Tongue (tissue), 2 donors: ENCODE results near the gene TUBA3E. TPM values are rescaled to one million over a fixed set of nuclear protein-coding genes. Genes with fewer than 3 reads are reported as not detected.
"Not testable (repeated sequence)": the region's sequence is repeated elsewhere in the genome, so short reads cannot be mapped to it uniquely, and the experiment has no call there.

Experiments used
- DNase-seq: peaks from one replicate; pipeline ENCODE4 v3.0.0-alpha.2; 2015
- total RNA-seq: library from RNA; depleted of rRNA; stranded (reverse); fragments of >200 nt; gene quantifications from one replicate; pipeline ENCODE4 v1.2.3, GENCODE V29; 2014

The TUBA3E gene
- total RNA-seq, 1 donor from 2014 or later: not detected

DNA sequence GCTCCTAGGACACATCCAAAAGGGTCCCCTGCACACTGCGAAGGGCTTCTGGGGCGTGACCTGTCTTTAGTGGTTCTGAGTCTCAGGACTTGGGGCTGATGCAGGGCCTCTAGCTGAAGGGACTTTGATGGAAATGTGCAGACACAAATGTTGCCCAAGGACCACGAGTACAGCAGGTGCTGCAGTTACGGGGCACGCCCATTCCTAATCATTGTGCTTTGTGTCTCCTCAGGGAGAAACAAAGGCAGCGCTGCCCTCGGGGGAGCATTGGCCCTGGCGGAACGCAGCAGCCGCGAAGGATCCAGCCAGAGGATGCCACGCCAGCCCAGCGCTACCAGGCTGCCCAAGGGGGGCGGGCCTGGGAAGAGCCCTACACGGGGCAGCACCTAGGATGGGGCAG lies 8.0 kb downstream of the TUBA3E start:
- no peak for DNase-seq

DNA sequence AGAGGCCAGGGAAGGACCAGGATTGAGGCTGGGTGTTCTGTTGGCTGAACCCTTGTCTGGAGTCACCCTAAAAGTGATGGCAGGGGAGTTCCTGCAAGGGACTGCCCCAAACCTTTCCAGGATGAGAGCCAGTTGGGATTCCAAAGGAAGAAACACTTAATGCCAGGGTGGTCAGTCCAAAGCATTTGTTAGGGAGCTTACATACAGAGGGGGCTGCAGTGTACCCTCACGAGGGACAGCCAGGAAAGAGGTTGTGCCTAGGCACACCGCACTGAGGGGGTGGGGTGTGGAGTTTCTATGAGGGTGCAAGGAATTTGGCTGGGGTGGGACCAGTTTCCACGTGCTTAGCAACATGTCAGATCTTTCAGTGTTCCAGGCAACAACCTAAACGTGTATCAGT lies 9.3 kb downstream of the TUBA3E start:
- not testable (repeated sequence) for DNase-seq

DNA sequence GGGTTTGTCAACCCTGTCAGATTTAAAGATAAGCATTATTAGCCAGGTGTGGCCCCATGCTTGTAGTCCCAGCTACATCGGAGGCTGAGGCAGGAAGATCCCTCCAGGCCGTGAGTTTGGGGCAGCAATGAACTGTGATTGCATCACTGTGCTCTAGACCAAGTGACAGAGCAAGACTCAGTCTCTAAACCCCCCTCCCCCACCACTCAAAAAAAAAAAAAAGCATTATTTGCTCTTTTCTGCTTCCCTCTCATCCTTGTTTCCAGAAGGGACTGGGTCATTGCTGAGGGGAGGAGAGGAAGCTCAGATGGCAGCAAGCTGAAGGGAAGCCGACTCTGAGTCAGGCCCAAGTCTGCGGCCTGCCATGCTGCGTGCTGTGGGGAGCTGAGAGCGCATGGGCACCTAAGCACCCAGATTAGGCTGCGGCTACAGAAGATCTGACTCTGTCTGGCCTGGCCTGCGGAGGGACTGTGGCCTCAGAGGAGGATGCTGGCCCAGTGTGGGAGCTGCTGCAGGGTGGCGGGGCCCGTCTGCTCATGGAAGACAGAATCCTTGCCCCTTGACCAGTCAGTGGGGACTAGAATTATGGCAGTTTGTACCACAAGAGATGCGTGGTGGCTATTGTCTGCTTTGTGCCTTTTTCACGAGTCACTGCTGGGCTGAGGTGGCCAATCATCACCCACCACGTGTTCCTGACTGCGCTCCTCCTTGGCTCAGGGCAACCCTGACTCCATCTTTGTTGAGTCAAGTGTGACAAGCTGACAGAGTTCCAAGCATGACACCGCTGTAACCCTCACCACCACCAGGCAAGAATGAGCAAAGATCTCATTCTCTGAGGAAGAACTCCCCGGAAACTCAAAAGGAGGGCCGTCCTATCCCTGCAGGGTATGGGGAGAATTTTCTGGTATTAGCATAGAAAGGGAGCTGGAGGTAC lies 10.1 kb downstream of the TUBA3E start:
- DNase-seq: not testable (repeated sequence)

DNA sequence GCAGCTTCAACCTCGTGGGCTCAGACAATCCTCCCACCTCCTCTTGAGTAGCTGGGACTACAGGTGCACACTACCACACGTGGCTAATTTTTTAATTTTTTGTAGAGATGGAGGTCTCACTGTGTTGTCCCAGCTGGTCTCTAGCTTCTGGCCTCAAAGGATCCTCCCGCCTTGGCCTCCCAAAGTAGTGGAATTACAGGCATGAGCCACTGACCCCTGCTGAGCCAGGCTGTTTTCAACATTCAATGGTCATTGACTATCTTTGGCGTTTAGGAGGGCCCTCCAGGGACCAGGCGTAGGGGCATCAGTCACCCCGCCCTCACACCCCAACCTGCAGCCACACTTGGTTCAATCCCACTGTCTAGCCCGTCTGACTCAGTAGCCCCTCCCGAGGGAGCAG lies 11.0 kb downstream of the TUBA3E start:
- DNase-seq: no peak

DNA sequence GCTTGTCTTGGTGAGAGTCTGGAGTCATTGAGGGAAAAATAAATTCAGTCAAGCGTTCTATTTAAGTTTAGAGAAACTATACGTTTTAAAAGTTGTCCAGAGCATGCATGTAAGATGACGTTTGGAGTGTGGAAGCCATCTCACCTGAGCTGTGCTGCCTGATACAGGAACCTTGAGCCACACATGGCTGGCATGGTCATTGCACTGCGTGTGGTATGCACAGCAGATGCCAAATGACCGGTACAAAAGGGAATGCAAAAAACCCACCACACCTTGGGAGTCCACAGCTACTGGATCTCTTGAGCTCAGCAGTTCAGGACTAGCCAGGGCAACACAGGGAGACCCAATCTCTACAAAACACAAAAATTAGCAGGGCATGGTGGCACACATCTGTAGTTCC lies 11.8 kb downstream of the TUBA3E start:
- no peak for DNase-seq

DNA sequence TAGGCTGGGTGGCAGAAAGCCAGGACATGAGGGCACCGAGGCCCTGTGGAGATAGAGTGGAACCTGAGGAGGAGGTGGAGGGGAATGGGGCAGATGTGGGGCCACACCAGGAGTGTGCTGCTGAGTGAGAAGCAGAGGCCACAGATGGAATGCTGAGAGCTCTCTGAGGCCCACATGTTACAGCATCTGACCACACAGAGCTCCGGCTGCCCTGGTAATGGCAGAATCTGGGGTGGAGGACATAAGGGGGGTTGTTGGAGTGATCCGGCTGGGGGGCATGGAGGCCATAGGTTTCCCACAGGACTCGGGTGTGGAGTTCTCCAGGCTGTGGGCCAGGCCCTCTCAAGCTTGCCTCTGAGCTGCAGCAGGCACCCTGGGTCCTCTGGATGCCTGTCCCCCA lies 12.3 kb downstream of the TUBA3E start:
- no peak for DNase-seq

DNA sequence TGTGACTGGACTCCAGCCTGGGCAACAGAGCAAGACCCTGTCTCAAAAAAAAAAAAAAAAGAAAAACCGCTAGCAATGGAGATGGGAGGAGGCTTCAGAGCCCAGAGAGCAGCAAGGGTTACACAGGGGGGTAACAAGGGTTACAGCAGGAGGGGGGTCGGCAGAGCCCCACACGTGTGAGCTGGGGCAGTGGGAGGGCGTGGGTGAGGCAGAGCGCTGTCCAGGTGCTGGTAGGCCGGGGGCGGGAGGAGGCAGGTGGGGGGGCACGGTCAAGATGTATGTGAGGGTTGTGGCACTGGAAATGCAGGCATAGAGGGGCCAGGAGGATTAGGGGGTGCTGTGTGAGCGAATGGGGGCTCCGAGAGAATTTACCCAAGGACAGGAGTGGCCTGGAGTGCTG lies 12.8 kb downstream of the TUBA3E start:
- no peak for DNase-seq

DNA sequence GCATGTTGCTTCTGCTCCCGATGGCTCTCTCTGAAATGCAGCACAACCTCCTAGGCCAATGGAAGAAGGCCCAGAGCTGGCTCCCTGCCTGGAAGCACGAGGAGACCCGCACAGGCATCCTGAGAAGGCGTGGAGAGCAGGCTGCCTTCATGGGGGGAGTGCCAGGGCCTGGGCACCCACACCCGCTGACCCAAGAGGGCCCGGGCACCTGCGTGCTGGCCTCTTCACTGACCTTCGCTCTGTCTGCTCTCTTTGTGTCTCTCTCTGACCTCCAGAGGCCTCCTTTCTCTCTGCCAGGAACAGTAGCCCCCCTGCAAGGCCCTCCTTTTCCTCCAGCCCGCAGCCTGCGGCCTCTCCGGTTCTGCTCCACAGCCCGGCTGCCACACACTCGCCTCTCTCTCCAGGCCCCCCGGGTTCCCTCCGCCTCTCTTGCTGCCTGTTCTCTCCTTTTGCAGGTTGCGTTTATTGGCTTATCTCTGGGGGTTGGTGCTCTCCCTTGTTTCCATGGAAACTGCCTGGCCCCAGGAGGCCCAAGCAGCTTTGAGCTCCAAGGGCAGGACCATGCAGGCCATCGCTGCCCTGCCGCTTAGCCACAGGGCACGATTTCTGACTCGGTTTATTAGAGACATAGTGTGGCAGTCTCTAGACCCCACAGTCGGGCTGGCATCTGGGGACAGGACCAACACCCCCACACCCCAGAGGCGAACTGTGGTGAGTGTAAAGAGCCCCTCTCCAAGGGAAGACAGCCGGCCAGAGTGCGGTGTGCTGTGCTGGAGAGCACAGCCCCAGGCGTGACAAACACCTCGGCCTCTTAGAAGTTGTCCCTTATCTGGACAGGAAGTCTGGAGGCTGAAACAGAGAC lies 14.5 kb downstream of the TUBA3E start:
- peak; percentile 44 for DNase-seq

DNA sequence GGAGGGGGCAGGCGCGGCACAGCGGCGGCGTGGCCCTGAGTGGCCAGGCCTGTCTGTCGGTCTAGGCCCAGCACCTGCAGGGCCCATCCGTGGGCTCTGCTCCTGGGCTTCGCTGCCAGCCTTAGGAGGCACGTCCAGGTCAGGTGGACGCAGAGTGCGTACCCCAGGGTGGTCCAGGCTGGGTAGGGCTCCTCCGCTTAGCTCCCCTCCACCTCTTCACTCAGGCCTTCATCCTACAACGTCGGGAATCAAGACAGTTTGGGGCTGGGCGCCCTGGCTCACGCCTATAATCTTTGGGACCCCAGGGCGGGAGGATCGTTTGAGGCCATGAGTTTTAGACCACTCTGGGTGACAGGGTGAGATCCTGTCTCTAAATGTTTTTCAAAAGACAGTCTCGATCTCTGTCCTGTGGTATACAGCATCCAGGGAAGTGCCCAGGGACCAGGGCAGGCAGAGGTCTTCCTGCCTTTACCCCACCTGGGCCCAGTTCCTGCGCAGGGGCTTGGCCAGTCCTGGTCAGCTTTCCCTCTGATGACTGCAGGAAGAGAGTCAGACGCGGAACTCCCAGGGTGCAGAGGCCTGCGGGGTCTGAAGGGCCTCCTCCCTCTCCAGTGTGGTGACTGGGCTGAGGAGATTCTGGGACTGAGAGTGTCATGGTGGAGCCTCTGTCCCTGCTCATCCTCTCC lies 15.3 kb downstream of the TUBA3E start:
- DNase-seq: peak; percentile 5

DNA sequence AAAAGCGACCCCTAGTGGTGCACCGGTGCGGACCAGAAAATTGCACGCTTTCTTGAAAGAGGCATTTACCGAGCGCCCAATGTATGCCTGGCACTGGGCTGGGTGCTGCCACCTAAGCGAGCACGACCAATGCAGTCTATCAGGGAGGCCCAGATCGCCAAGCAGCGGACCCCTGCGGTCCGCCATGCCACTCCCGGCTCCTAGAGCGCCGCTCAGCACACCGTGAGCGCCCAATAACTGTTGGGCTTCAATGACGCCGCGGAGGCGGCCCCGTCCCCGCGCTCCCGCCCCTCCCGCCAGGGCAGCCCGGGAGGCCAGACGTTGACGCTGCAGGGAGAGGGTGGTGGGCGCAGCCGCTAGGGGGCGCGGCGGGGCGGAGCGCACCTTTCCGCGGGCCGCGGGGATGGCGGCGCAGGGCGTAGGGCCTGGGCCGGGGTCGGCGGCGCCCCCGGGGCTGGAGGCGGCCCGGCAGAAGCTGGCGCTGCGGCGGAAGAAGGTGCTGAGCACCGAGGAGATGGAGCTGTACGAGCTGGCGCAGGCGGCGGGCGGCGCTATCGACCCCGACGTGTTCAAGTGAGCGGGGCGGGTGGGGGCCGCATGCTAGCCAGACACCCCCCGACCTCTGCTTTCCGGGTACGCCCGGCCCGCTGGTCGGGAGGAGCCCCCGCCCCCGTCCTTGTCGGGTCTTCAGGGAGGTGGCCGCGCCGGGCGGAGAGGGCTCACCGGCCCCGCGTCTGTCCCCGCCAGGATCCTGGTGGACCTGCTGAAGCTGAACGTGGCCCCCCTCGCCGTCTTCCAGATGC lies 16.2 kb downstream of the TUBA3E start, which contains the start of gene MZT2B:
TSS of gene MZT2B (plus strand) at position 383 of the 803 bp plus-strand sequence. CDS start at position 404, 21 bp downstream.
- peak; percentile 93 for DNase-seq

DNA sequence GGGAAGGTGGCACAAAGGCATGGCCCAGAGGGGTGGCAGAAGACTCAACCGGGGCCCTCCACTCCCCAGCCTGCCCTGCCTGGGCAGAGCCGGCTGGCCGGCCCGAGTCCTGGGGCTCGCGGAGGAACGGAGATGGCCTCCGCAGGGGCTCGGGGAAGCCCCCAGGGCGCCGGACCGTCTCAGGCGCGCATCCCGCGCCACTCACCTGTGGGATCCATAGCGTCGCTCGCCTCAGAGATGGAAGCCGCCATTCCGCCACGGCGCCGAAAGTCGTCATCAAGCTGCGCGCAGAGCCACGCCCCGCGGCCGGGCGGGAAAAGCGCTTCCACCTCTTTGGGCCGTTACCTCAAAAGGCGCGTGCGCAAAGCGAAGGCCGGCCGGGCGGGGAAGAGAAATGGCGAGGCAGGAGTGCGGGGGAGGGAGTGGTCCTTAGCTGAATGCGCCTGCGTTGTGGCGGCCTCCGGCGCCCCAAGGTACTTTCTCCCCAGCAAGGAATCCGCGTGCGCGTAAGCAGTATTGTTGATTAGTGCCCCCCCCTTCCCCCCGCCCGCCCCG lies 16.8 kb downstream of the TUBA3E start, which contains the start of gene SMPD4:
TSS of gene SMPD4 (minus strand) at position 278 of the 555 bp plus-strand sequence. CDS start 5,010 bp downstream, outside the sequence.
- DNase-seq: peak; percentile 99

DNA sequence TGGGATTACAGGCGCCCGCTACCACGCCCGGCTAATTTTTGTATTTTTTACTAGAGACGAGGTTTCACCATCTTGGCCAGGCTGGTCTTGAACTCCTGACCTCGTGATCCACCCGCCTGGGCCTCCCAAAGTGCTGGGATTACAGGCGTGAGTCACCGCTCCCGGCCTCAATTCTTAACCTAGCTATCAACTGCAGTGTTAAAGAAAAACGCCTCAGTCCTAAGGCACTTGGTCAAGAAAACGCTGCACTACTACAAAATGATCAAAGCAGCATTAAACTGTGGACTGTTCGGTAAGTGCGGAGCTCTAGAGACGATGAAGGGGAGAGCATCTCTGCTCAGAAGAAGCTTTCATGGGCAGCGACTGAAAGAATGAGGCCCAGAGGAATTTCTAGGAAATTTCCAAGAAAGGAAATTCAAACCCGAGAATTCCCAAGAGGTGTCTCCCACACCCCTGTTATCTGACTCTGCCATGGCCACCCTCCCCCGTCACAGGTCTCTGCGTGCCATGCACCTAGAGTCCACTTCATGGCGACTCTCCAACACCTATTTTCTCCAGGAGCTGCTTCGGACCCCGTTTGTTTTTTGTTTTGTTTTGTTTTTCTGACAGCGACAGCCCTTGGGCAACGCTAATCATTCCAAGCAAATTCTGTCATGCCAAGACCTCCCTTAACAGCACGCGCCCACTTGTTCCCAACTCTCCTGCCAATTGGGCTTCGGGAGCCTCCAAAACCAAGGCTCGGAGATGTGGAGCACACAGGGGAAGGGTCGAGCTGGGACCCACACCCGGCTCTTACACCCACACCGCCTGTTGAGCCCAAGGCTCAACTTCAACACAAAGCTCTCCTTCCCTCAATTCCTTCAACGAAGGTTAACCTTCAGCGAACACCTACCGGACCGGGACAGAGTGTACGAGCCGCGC lies 17.6 kb downstream of the TUBA3E start:
- DNase-seq: not testable (repeated sequence)

DNA sequence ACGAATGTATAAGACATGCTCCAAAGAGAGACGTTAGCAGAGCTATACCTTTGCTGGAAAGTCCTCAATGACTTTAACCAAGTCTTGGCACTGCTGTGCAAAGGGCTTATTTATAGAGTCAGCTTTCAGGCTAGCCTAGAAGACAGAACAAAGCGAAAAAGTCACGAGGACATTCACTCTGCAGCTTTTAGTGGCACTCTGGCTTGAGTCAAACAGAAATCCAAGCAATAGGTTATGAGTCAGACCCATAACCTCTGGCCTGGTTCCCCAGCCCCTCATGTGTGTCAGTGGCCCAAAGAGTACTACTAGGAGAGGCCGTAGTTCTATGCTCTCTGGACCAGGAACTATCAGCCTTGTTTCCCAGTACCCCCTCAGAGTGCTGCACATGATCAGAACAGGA lies 23.4 kb downstream of the TUBA3E start:
- not testable (repeated sequence) for DNase-seq

DNA sequence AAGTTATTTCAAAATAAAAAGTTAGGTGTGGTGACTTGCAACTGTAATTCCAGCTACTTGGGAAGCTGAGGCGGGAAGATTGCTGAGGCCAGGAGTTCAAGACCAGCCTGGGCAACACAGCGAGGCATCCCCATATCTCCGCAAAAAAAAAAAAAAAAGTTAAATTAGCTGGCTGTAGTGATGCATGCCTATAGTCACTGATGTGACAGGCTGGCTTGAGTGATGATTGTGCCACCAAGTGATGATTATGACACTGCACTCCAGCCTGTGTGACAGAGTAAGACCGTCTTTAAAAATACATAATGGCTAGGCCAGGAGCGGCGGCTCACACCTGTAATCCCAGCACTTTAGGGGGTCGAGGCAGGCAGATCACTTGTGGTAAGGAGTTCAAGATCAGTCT lies 28.3 kb downstream of the TUBA3E start:
- DNase-seq: no peak

DNA sequence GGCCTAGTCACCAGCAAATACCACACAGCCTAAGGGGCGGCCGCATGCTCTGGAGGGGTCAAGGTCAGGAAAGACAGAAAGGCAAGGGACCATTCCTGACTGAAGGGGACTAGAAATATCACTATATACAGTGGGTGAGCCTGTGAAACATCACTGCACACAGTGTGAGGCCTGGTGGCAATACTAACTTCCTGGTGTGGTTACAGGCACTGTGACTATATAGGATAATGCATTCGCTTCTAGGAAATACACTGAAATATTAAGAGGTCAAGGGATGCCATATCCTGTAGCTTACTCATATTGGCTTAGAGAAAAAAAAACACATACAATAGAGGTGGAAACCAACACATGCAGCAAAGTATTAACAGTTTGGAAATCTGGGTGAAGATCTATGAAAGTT lies 29.1 kb downstream of the TUBA3E start:
- DNase-seq: not testable (repeated sequence)

DNA sequence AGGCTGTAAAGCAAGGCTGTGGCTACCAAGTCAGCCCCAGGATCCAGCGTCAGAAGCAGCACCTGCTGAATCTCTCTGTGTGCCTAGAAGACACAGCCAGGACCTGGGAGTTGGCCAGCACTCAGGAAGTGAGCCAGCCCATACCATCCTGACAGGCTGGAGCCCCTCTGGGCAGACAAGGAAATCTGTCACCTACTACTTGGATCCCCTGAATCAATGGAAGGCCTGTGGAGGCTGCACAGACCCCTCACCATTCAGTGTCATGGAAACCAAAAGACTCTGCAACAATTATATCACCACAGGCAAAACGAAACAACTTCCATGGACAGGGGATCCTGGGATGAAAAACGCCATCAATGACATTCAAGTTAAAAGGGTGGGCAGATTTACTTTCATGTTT lies 31.6 kb downstream of the TUBA3E start:
- DNase-seq: not testable (repeated sequence)

DNA sequence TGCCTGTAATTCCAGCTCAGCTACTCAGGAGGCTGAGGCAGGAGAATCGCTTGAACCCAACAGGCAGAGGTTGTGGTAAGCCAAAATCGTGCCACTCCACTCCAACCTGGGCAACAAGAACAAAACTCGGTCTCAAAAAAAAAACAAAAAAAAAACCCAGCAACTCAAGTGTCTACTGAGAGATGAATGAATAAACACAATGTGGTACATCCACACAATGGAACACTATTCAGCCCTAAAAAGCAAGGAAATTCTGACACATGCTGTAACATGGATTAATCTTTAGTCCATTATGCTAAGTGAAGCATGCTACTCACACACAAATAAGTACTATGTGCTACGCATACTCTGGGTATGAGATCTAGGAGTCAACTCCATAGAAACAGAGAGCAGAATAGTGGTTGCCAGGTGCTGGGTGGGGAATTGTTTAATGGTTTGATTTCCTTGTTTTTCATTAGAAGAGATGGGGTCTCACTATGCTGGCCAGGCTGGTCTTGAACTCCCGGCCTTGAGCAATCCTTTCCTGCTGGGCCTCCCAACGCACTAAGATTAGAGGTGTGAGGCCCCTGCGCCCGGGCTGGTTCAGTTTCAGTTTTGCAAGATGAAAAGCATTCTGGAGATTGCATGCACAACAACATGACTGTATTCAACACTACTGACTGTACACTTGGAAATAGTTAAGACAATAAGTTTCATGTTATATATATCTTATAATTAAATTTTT lies 32.8 kb downstream of the TUBA3E start:
- DNase-seq: no peak

DNA sequence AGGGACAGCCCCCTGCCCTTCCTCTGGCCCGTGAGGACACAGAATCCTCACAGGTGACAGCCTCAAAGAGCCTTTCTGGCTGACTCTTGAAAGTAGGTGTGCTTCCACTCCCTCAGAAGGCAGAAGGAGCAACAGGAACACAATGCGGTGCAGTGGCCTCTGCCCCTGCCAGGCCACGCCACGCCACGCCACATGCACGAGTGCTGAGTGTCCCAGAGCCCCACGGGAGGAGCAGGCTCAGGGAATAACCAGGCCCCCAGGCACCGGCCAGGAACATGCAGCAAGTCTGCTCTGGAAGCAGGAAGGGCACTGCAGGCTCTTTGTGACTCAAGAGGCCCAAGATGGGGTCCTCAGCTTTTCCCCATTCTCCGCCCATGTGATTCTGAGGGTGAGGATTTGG lies 35.3 kb downstream of the TUBA3E start:
- no peak for DNase-seq

DNA sequence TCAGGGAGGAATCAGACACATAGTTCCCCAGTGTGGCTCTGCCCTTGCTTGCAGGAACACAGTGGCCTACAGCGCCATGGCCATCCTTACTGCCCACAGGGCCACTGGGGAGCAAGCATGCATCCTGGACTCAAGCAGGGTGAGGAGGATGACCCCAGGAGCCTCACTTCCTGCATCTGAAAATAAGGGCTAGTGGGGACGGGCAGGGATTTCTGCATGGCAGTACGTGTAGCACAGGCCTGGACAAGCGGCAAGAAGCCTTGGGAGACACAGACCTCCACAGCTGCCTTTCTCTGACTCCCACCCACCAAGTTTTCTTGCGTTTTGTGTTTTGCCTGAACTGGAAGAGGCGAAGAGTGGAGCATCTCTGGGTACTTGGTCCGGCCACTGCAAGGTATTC lies 35.8 kb downstream of the TUBA3E start:
- not testable (repeated sequence) for DNase-seq
